ENCODE measurements around the gene PCDHGB6. TPM values are rescaled to one million over a fixed set of nuclear protein-coding genes. Genes with fewer than 3 reads are reported as not detected.

Gene PCDHGB6
- total RNA-seq, 1 experiment from 2014 or later: 6.0 TPM

GRCh38 chr5:141437221-141437620, 29.4 kb downstream of the PCDHGB6 start:
- ATAC-seq (no peak), DNase-seq (ENCODE audit: low spot score) (no peak)
- Mint-ChIP-seq H3K27ac (no peak overlapping the region), H3K36me3 (peaks cover 34% of the 10 kb centered on the region), H3K27me3 (ENCODE audit: low read depth) (no peaks in the 10 kb centered on the region), H3K9me3 (peaks cover 33% of the 10 kb centered on the region), H3K4me3 (no peak overlapping the region), H3K4me1 (peaks cover 10% of the 10 kb centered on the region)
- ChIA-PET POLR2A (no interaction called here), CTCF (no interaction called here)
- no peak for TF ChIP-seq ZNF317 (CRISPR knock-in tag; IDR thresholded peaks at IDR 0.05; ENCODE audit: borderline replicate concordance, low read depth)
- no peak for TF ChIP-seq ZNF423 (CRISPR knock-in tag; IDR thresholded peaks at IDR 0.05)
- TF ChIP-seq NR1H2 (CRISPR knock-in tag; IDR thresholded peaks at IDR 0.05): no peak
- TF ChIP-seq TEAD4 (CRISPR knock-in tag; IDR thresholded peaks at IDR 0.05): no peak
- TF ChIP-seq SP1 (CRISPR knock-in tag; conservative IDR thresholded peaks at IDR 0.05): no peak
- TF ChIP-seq NFYB (CRISPR knock-in tag; conservative IDR thresholded peaks at IDR 0.05; ENCODE audit: low read depth): no peak

- CTCF ChIA-PET: interaction anchor here (0.6 to 2.5 kb wide), 11 partner anchors 9 to 1121 kb away, joined by 3 to 15 read pairs (median 4); partner anchors contain the start of genes PCDHGA10, PCDHGA12, PCDHGB7 and PCDHGC3
- Mint-ChIP-seq H3K27ac (no peak overlapping the region; the same call in 1 of the 2 replicates), H3K4me1 (peaks cover 10% of the 10 kb centered on the region), H3K4me3 (no peak overlapping the region), H3K36me3 (peaks cover 15% of the 10 kb centered on the region; the same call in 1 of the 2 replicates), H3K9me3 (peaks cover 19% of the 10 kb centered on the region), H3K27me3 (ENCODE audit: low read depth) (no peaks in the 10 kb centered on the region)
- POLR2A ChIA-PET: no interaction called here
- DNase-seq (ENCODE audit: low spot score): no peak
- peak; percentile 76 for ATAC-seq
- TF ChIP-seq NFATC4 (CRISPR knock-in tag; IDR thresholded peaks at IDR 0.05) (no peak), NR2C2 (CRISPR knock-in tag; IDR thresholded peaks at IDR 0.05) (no peak), NFE2L1 (CRISPR knock-in tag; IDR thresholded peaks at IDR 0.05) (no peak), IRF2 (CRISPR knock-in tag; IDR thresholded peaks at IDR 0.05; ENCODE audit: borderline replicate concordance, low read depth) (no peak), FOXJ3 (CRISPR knock-in tag; IDR thresholded peaks at IDR 0.05; ENCODE audit: borderline replicate concordance) (no peak), GABPB1 (CRISPR knock-in tag; IDR thresholded peaks at IDR 0.05) (no peak), MXD4 (CRISPR knock-in tag; IDR thresholded peaks at IDR 0.05; ENCODE audit: borderline replicate concordance) (no peak), JUN (CRISPR knock-in tag; IDR thresholded peaks at IDR 0.05) (no peak), HMGA2 (CRISPR knock-in tag; IDR thresholded peaks at IDR 0.05) (no peak), ATF3 (CRISPR knock-in tag; conservative IDR thresholded peaks at IDR 0.05) (no peak), AR (CRISPR knock-in tag; IDR thresholded peaks at IDR 0.05) (no peak), ESRRA (CRISPR knock-in tag; IDR thresholded peaks at IDR 0.05; ENCODE audit: borderline replicate concordance) (no peak)
Measured at GRCh38 chr5:141439411-141440141, 31.8 kb downstream of the PCDHGB6 start.

GRCh38 chr5:141440341-141440740, 32.5 kb downstream of the PCDHGB6 start:
- DNase-seq (ENCODE audit: low spot score) (no peak), ATAC-seq (no peak)
- Mint-ChIP-seq H3K9me3 (peaks cover 12% of the 10 kb centered on the region), H3K27ac (no peak overlapping the region), H3K4me3 (no peak overlapping the region), H3K4me1 (peaks cover 10% of the 10 kb centered on the region), H3K27me3 (ENCODE audit: low read depth) (no peaks in the 10 kb centered on the region), H3K36me3 (peaks cover 15% of the 10 kb centered on the region; the same call in 1 of the 2 replicates)
- ChIA-PET CTCF (interaction anchor here (1.2 to 2.5 kb wide), 5 partner anchors 10 to 84 kb away, joined by 3 to 15 read pairs (median 7); partner anchors contain the start of genes PCDHGA12 and PCDHGC3), POLR2A (no interaction called here)
- no peak for TF ChIP-seq ZNF219 (CRISPR knock-in tag; IDR thresholded peaks at IDR 0.05; ENCODE audit: borderline replicate concordance)
- TF ChIP-seq ELF4 (CRISPR knock-in tag; IDR thresholded peaks at IDR 0.05; ENCODE audit: low read depth): no peak
- TF ChIP-seq KAT7 (CRISPR knock-in tag; IDR thresholded peaks at IDR 0.05; ENCODE audit: borderline replicate concordance): no peak
- TF ChIP-seq MAX (CRISPR knock-in tag; IDR thresholded peaks at IDR 0.05): no peak
- TF ChIP-seq ERG (CRISPR knock-in tag; IDR thresholded peaks at IDR 0.05): no peak
- TF ChIP-seq USF2 (CRISPR knock-in tag; IDR thresholded peaks at IDR 0.05): no peak
- TF ChIP-seq E2F5 (CRISPR knock-in tag; IDR thresholded peaks at IDR 0.05): no peak
- TF ChIP-seq NR3C1 (CRISPR knock-in tag; conservative IDR thresholded peaks at IDR 0.05; ENCODE audit: low read depth): no peak
- TF ChIP-seq ZNF232 (CRISPR knock-in tag; IDR thresholded peaks at IDR 0.05): no peak

Measured in WTC11 (cell line).